K562 (cell line): ENCODE measurements around the gene SPIB. TPM values are rescaled to one million over a fixed set of nuclear protein-coding genes. Genes with fewer than 3 reads are reported as not detected.

Experiments
- CHAMP1 ChIP-seq: fragments of 450-650 bp; IDR thresholded peaks from 2 replicates; pipeline ENCODE4 v1.6.1; 2016; ENCODE audit warnings: mild to moderate bottlenecking
- CTCFL ChIP-seq: IDR thresholded peaks from 2 replicates; pipeline ENCODE4 v1.6.1; 2011; ENCODE audit warnings: borderline replicate concordance, low read depth, mild to moderate bottlenecking, moderate library complexity, low read length; ENCODE audit not compliant: insufficient read depth, poor library complexity, severe bottlenecking
- CXXC5 ChIP-seq: fragments of 250-450 bp; sonication (Bioruptor Pico); IDR thresholded peaks from 2 replicates; pipeline ENCODE4 v1.8.0; 2022; ENCODE audit warnings: inconsistent platforms, mild to moderate bottlenecking, moderate library complexity
- DPF2 ChIP-seq: fragments of 450-650 bp; IDR thresholded peaks from 2 replicates; pipeline ENCODE4 v1.6.1; 2016
- E2F8 ChIP-seq: fragments of 450-650 bp; IDR thresholded peaks from 2 replicates; pipeline ENCODE4 v1.7.1; 2018; ENCODE audit warnings: mild to moderate bottlenecking, low read depth; ENCODE audit not compliant: partially characterized antibody
- ELK1 ChIP-seq: sonication (generic); formaldehyde crosslinking; IDR thresholded peaks from 2 replicates; pipeline ENCODE4 v1.8.1; 2022; ENCODE audit warnings: missing genetic modification reagents
- FOXM1 ChIP-seq, 2 experiments: fragments of 450-650 bp in 1 of 2; sonication (generic) in 1 of 2; formaldehyde crosslinking in 1 of 2; IDR thresholded peaks; 2 replicates each; pipeline versions ENCODE4 v1.6.1 to v1.9.0; 2017 to 2022; ENCODE audit warnings: low read depth in 2 of 2, mild to moderate bottlenecking in 2 of 2, missing genetic modification reagents in 1 of 2, moderate library complexity in 1 of 2
- KAT8 ChIP-seq: fragments of 450-650 bp; IDR thresholded peaks from 2 replicates; pipeline ENCODE4 v1.6.1; 2016; ENCODE audit warnings: low read depth, mild to moderate bottlenecking
- MAZ ChIP-seq, 2 experiments: fragments of 450-650 bp in 1 of 2; sonication (generic) in 1 of 2; formaldehyde crosslinking; IDR thresholded peaks in 1 of 2; conservative IDR thresholded peaks in 1 of 2; 2 replicates each; pipeline versions ENCODE4 v1.4.0 to v1.5.0; 2020; ENCODE audit warnings: mild to moderate bottlenecking in 1 of 2, missing genetic modification reagents in 1 of 2
- MCM5 ChIP-seq: fragments of 450-650 bp; IDR thresholded peaks from 2 replicates; pipeline ENCODE4 v1.6.1; 2016; ENCODE audit warnings: low read depth
- MYNN ChIP-seq, 2 experiments: sonication (generic); formaldehyde crosslinking in 1 of 2; IDR thresholded peaks; 2 replicates each; pipeline versions ENCODE4 v1.5.0 to v1.6.1; 2016 to 2020; ENCODE audit warnings: antibody characterized with exemption in 1 of 2, missing genetic modification reagents in 1 of 2
- YY1 ChIP-seq, 3 experiments: IDR thresholded peaks; 2 replicates each; pipeline ENCODE4 v1.6.1; 2011; ENCODE audit warnings: low read length in 2 of 3, mild to moderate bottlenecking in 2 of 3, moderate library complexity in 2 of 3, borderline replicate concordance in 1 of 3, control low read depth in 1 of 3, low read depth in 1 of 3; ENCODE audit not compliant: insufficient read depth in 3 of 3, insufficient replicate concordance in 2 of 3, control insufficient read depth in 1 of 3, insufficient read length in 1 of 3; ENCODE audit errors: extremely low read depth in 1 of 3
- ZNF175 ChIP-seq: fragments of 200-800 bp; sonication (Bioruptor generic); IDR thresholded peaks from 2 replicates; pipeline ENCODE4 v1.6.1; 2016; ENCODE audit warnings: low read depth, mild to moderate bottlenecking, missing genetic modification characterization, missing compliant biosample characterization
- ZNF282 ChIP-seq: sonication (generic); formaldehyde crosslinking; IDR thresholded peaks from 2 replicates; pipeline ENCODE4 v1.8.1; 2023; ENCODE audit warnings: missing genetic modification reagents
- ZNF584 ChIP-seq: fragments of 200-800 bp; sonication (Bioruptor generic); IDR thresholded peaks from 2 replicates; pipeline ENCODE4 v1.6.1; 2016; ENCODE audit warnings: low read depth, mild to moderate bottlenecking, missing genetic modification characterization, missing compliant biosample characterization
- polyA plus RNA-seq, 8 experiments: library from polyadenylated mRNA; depleted of rRNA in 4 of 8; stranded (reverse) in 5 of 8; unstranded in 3 of 8; fragments of >200 nt; fragmentation: Nextera tagmentation in 2 of 8; fragmentation: Illumina TruSeq in 1 of 8; extraction: Ambion mirVana in 2 of 8; extraction: Trizol in 1 of 8; gene quantifications; 2 replicates each; pipeline versions ENCODE4 v1.2.1 to v1.2.3, GENCODE V29; 2011 to 2014; ENCODE audit warnings: inconsistent platforms in 1 of 8, missing spikeins in 1 of 8
- total RNA-seq, 7 experiments: library from RNA; depleted of rRNA in 6 of 7; stranded (reverse); fragments of >200 nt in 6 of 7; fragmentation: Illumina TruSeq in 2 of 7; extraction: Trizol in 2 of 7; gene quantifications; 2 replicates each; pipeline versions ENCODE4 v1.2.1 to v1.2.3, GENCODE V29; 2011 to 2021; ENCODE audit warnings: low replicate concordance in 1 of 7

The SPIB gene
- total and polyA plus RNA-seq, 9 of the 15 experiments (the other 6 are each of a cell fraction or from before 2014, with no cell fraction given) = 0.06 to 1.0 (median 0.43) TPM; not detected in 1

GRCh38 chr19:50414864-50415660 lies 3.7 kb upstream of the SPIB start (continued):
- TF ChIP-seq YY1 (IDR thresholded peaks at IDR 0.05; ENCODE audit: borderline replicate concordance in 1 of 3, control insufficient read depth in 1 of 3, extremely low read depth in 1 of 3, insufficient read depth in 3 of 3, insufficient read length in 1 of 3, insufficient replicate concordance in 2 of 3, low read depth in 1 of 3, low read length in 2 of 3) = peak in 2 of 3 experiments; percentile 49 to 67
- TF ChIP-seq CHAMP1 = no peak
- no peak for TF ChIP-seq KAT8
- TF ChIP-seq ZNF282 (CRISPR knock-in tag) = no peak
- TF ChIP-seq ZNF175 (CRISPR knock-in tag) = 0 out of 2 replicates have a peak, but pooled peaks have one; percentile 33
- peak; percentile 36 for TF ChIP-seq E2F8
- peak; percentile 52; the same call in 1 of the 2 replicates for TF ChIP-seq MYNN (IDR thresholded peaks at IDR 0.05)
- TF ChIP-seq MYNN (CRISPR knock-in tag; IDR thresholded peaks at IDR 0.05) = no peak
- no peak for TF ChIP-seq MCM5
- TF ChIP-seq CTCFL = peak; percentile 92
- peak; percentile 83 for TF ChIP-seq CXXC5 (CRISPR knock-in tag)
- TF ChIP-seq ZNF584 (CRISPR knock-in tag) = no peak
- no peak for TF ChIP-seq FOXM1 (IDR thresholded peaks at IDR 0.05; ENCODE audit: low read depth)
- no peak for TF ChIP-seq FOXM1 (CRISPR knock-in tag; IDR thresholded peaks at IDR 0.05; ENCODE audit: low read depth)
- peak in 1 of 2 experiments; percentile 90; a peak in 2 of 4 replicates for TF ChIP-seq MAZ (CRISPR knock-in tag; conservative IDR thresholded peaks at IDR 0.05 in 1 of 2, IDR thresholded peaks at IDR 0.05 in 1 of 2)
- no peak for TF ChIP-seq ELK1 (CRISPR knock-in tag)
- peak; percentile 4; the same call in 1 of the 2 replicates for TF ChIP-seq DPF2
